C4-2B (cell line): ENCODE data around the gene NFATC4.

Experiments used
- CTCF ChIP-seq: fragments of 450-650 bp; conservative IDR thresholded peaks from 2 replicates; pipeline ENCODE4 v1.5.1; 2017; ENCODE audit warnings: mild to moderate bottlenecking
- ZFX ChIP-seq: fragments of 450-650 bp; IDR thresholded peaks from 2 replicates; pipeline ENCODE4 v1.6.1; 2017

GRCh38 chr14:24401810-24402702, 34.1 kb downstream of the NFATC4 start:
- TF ChIP-seq CTCF: no peak
- TF ChIP-seq ZFX: no peak
